Astrocyte (in vitro differentiated cells and primary cell): ENCODE data around the gene PIGQ.

ENCODE experiments used
- CTCF ChIP-seq: IDR thresholded peaks from 2 replicates; pipeline ENCODE4 v1.5.1; 2011; ENCODE audit warnings: low read depth, mild to moderate bottlenecking, inconsistent platforms, low read length, moderate library complexity; ENCODE audit not compliant: insufficient read depth
- EZH2 ChIP-seq: IDR thresholded peaks from 2 replicates; pipeline ENCODE4 v1.6.1; 2012; ENCODE audit warnings: mild to moderate bottlenecking, low read length, inconsistent platforms; ENCODE audit not compliant: insufficient read depth

DNA sequence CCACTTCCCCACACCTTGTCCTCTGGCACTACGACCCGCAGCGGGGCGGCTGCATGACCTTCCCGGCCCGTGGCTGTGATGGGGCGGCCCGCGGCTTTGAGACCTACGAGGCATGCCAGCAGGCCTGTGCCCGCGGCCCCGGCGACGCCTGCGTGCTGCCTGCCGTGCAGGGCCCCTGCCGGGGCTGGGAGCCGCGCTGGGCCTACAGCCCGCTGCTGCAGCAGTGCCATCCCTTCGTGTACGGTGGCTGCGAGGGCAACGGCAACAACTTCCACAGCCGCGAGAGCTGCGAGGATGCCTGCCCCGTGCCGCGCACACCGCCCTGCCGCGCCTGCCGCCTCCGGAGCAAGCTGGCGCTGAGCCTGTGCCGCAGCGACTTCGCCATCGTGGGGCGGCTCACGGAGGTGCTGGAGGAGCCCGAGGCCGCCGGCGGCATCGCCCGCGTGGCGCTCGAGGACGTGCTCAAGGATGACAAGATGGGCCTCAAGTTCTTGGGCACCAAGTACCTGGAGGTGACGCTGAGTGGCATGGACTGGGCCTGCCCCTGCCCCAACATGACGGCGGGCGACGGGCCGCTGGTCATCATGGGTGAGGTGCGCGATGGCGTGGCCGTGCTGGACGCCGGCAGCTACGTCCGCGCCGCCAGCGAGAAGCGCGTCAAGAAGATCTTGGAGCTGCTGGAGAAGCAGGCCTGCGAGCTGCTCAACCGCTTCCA is 63.7 kb downstream of the PIGQ start:
- TF ChIP-seq CTCF (no peak), EZH2 (no peak)
